ENCODE measurements around the gene PLA2G4A.

DNA sequence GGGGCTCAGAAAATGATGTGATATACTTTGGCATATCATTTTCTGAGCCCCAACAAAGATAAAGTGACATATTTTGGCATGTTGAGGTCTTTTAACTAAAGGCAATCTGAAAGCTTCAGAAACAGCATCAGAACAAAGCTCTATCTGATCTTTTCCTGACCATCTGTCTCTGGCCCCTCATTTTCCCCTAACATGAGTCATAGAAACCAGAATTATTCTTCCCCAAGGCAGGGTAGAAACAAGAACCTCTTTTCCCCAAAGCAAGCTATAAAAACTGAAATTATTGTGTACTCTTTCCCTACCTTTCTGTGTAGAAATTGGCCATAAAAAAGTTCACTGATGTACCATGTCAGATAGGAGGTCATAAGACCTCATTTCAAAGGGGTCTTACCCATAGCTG, 48.7 kb upstream of the PLA2G4A start:
- TF ChIP-seq, protein P1, sequence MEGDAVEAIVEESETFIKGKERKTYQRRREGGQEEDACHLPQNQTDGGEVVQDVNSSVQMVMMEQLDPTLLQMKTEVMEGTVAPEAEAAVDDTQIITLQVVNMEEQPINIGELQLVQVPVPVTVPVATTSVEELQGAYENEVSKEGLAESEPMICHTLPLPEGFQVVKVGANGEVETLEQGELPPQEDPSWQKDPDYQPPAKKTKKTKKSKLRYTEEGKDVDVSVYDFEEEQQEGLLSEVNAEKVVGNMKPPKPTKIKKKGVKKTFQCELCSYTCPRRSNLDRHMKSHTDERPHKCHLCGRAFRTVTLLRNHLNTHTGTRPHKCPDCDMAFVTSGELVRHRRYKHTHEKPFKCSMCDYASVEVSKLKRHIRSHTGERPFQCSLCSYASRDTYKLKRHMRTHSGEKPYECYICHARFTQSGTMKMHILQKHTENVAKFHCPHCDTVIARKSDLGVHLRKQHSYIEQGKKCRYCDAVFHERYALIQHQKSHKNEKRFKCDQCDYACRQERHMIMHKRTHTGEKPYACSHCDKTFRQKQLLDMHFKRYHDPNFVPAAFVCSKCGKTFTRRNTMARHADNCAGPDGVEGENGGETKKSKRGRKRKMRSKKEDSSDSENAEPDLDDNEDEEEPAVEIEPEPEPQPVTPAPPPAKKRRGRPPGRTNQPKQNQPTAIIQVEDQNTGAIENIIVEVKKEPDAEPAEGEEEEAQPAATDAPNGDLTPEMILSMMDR (conservative IDR thresholded peaks at IDR 0.05 in 1 of 2, IDR thresholded peaks at IDR 0.05 in 1 of 2; ENCODE audit: low read depth in 1 of 2, low read length in 2 of 2), result no peak
- no peak for TF ChIP-seq EZH2 (IDR thresholded peaks at IDR 0.05; ENCODE audit: low read length, missing control alignments)

All from fibroblast of lung (primary cell).